ENCODE measurements around the gene CCDC81.

- TF ChIP-seq CTCF (IDR thresholded peaks at IDR 0.05), result no peak
- TF ChIP-seq EP300 (IDR thresholded peaks at IDR 0.05), result no peak
- TF ChIP-seq POLR2AphosphoS5 (IDR thresholded peaks at IDR 0.05), result no peak
Observed at GRCh38 chr11:86377972-86378371, 3.3 kb downstream of the CCDC81 start.

All from suprapubic skin (tissue), 4 donors.